Activated B cell treated with CpG ODN at 0.5 μM for 24 hours (primary cell): ENCODE data around the gene CCDC3. TPM values are rescaled to one million over a fixed set of nuclear protein-coding genes. Genes with fewer than 3 reads are reported as not detected.
"Not testable (repeated sequence)": the region's sequence is repeated elsewhere in the genome, so short reads cannot be mapped to it uniquely, and the experiment has no call there.

Source experiments
- ATAC-seq: fragments of 200-7000 bp; cut with Tn5 transposase; one replicate; pipeline ENCODE4 v1.10.0; 2021; ENCODE audit warnings: low read depth, mild to moderate bottlenecking, moderate library complexity
- CTCF ChIA-PET: fragments of 350-600 bp; sonication (Branson Sonifier 250); formaldehyde crosslinking; loops from one replicate; lab custom pipeline; 2021; ENCODE audit warnings: antibody characterized with exemption; lab: Charles Lee
- POLR2A ChIA-PET: fragments of 350-600 bp; sonication (Branson Sonifier 250); formaldehyde crosslinking; loops from one replicate; lab custom pipeline; 2021; ENCODE audit warnings: antibody characterized with exemption; lab: Charles Lee
- DNase-seq: peaks from one replicate; pipeline ENCODE4 v3.0.0; 2022
- H3K27ac Mint-ChIP-seq: one replicate; pipeline ENCODE4 v1.8.0; 2020; ENCODE audit warnings: mixed read lengths
- H3K27me3 Mint-ChIP-seq: one replicate; pipeline ENCODE4 v1.8.0; 2021; ENCODE audit warnings: mixed read lengths
- H3K36me3 Mint-ChIP-seq: one replicate; pipeline ENCODE4 v1.8.0; 2021; ENCODE audit warnings: low read depth, mixed read lengths
- H3K4me1 Mint-ChIP-seq: one replicate; pipeline ENCODE4 v1.8.0; 2021; ENCODE audit warnings: mixed read lengths
- H3K4me3 Mint-ChIP-seq: one replicate; pipeline ENCODE4 v1.8.0; 2020; ENCODE audit warnings: mild to moderate bottlenecking, mixed read lengths
- H3K9me3 Mint-ChIP-seq: one replicate; pipeline ENCODE4 v1.8.0; 2020; ENCODE audit warnings: mixed read lengths
- CTCF ChIP-seq: fragments of 200-600 bp; IDR thresholded peaks from one replicate; pipeline ENCODE4 v1.8.0; 2022; ENCODE audit warnings: antibody characterized with exemption, mild to moderate bottlenecking
- intact Hi-C: fragments of 100-400 bp; cut with micrococcal nuclease; formaldehyde crosslinking; loops from one replicate; pipeline ENCODE4 v1.15.1; 2024
- total RNA-seq: library from RNA; stranded (reverse); gene quantifications from 2 replicates; pipeline ENCODE4 v1.2.3, GENCODE V29; 2022

CCDC3 gene
- total RNA-seq, 1 donor from 2014 or later = 0.07 TPM

GRCh38 chr10:13037832-13038231 is 36.3 kb upstream of the CCDC3 start:
- H3K4me1 Mint-ChIP-seq = no peaks in the 10 kb centered on the region
- no peak for DNase-seq

GRCh38 chr10:13036841-13037240 is 35.3 kb upstream of the CCDC3 start:
- TF ChIP-seq CTCF = no peak
- H3K27me3 Mint-ChIP-seq = peaks cover 6% of the 10 kb centered on the region
- intact Hi-C loops = no loop called here
- ATAC-seq (no peak), DNase-seq (no peak)
- no peaks in the 10 kb centered on the region for H3K36me3 Mint-ChIP-seq
- no peak overlapping the region for H3K27ac Mint-ChIP-seq
- H3K4me1 Mint-ChIP-seq = no peaks in the 10 kb centered on the region
- POLR2A ChIA-PET = no interaction called here
- H3K9me3 Mint-ChIP-seq = peaks cover 2% of the 10 kb centered on the region
- CTCF ChIA-PET = no interaction called here
- H3K4me3 Mint-ChIP-seq = no peak overlapping the region

More at GRCh38 chr10:13037832-13038231, 36.3 kb upstream of the CCDC3 start:
- no peak for TF ChIP-seq CTCF
- Mint-ChIP-seq H3K9me3 (peaks cover 2% of the 10 kb centered on the region), H3K4me3 (no peak overlapping the region), H3K36me3 (no peaks in the 10 kb centered on the region), H3K27me3 (peaks cover 6% of the 10 kb centered on the region), H3K27ac (no peak overlapping the region)
- intact Hi-C loops = no loop called here
- no peak for ATAC-seq
- POLR2A ChIA-PET = no interaction called here
- CTCF ChIA-PET = no interaction called here

- H3K9me3 Mint-ChIP-seq, ATAC-seq, intact Hi-C loops, H3K27ac Mint-ChIP-seq, H3K4me3 Mint-ChIP-seq, DNase-seq, H3K27me3 Mint-ChIP-seq, H3K36me3 Mint-ChIP-seq, POLR2A ChIA-PET, CTCF ChIA-PET, H3K4me1 Mint-ChIP-seq: not testable (repeated sequence)
Measured at GRCh38 chr10:13035731-13036130, 34.2 kb upstream of the CCDC3 start.

- H3K27ac Mint-ChIP-seq = no peak overlapping the region
- intact Hi-C loops = no loop called here
- no peak overlapping the region for H3K4me3 Mint-ChIP-seq
- H3K4me1 Mint-ChIP-seq = no peaks in the 10 kb centered on the region
- ATAC-seq (no peak), DNase-seq (no peak)
- no peak for TF ChIP-seq CTCF
- H3K9me3 Mint-ChIP-seq = peaks cover 13% of the 10 kb centered on the region
- H3K27me3 Mint-ChIP-seq = peaks cover 35% of the 10 kb centered on the region
- POLR2A ChIA-PET = no interaction called here
- H3K36me3 Mint-ChIP-seq = peaks cover 2% of the 10 kb centered on the region
- CTCF ChIA-PET = no interaction called here
Measured at GRCh38 chr10:13026873-13027272, 25.4 kb upstream of the CCDC3 start.

GRCh38 chr10:13023754-13024153 is 22.2 kb upstream of the CCDC3 start:
- no peak for ATAC-seq
- intact Hi-C loops = no loop called here
- H3K27ac Mint-ChIP-seq = no peak overlapping the region
- ChIA-PET CTCF (no interaction called here), POLR2A (no interaction called here)
- peaks cover 24% of the 10 kb centered on the region for H3K27me3 Mint-ChIP-seq
- no peak for DNase-seq
- peaks cover 13% of the 10 kb centered on the region for H3K9me3 Mint-ChIP-seq
- no peaks in the 10 kb centered on the region for H3K4me1 Mint-ChIP-seq
- H3K4me3 Mint-ChIP-seq = no peak overlapping the region
- H3K36me3 Mint-ChIP-seq = peaks cover 2% of the 10 kb centered on the region
- TF ChIP-seq CTCF = no peak

GRCh38 chr10:13019280-13019679 is 17.8 kb upstream of the CCDC3 start:
- ChIA-PET CTCF (no interaction called here), POLR2A (no interaction called here)
- DNase-seq (no peak), ATAC-seq (no peak)
- H3K27me3 Mint-ChIP-seq = peaks cover 4% of the 10 kb centered on the region
- no peaks in the 10 kb centered on the region for H3K4me1 Mint-ChIP-seq
- intact Hi-C loops = no loop called here
- no peak for TF ChIP-seq CTCF
- H3K27ac Mint-ChIP-seq = no peak overlapping the region
- H3K9me3 Mint-ChIP-seq = peaks cover 13% of the 10 kb centered on the region
- no peak overlapping the region for H3K4me3 Mint-ChIP-seq
- H3K36me3 Mint-ChIP-seq = peaks cover 2% of the 10 kb centered on the region
